Peyer's patch (tissue), 4 donors: ENCODE results near the gene RFESD. TPM values are rescaled to one million over a fixed set of nuclear protein-coding genes. Genes with fewer than 3 reads are reported as not detected.
A peak's percentile ranks its signal among the peaks of the same experiment; 100 is the strongest.

Experiments used
- DNase-seq, 3 donors: peaks; one replicate each; pipeline ENCODE4 v3.0.0-alpha.2; 2017 to 2019
- H3K27ac ChIP-seq, 4 donors: fragments of 200-600 bp; sonication (generic); one replicate each; pipeline ENCODE4 v1.5.1; 2016 to 2019
- H3K27me3 ChIP-seq, 2 donors: fragments of 200-600 bp; sonication (generic); one replicate each; pipeline ENCODE4 v1.5.1; 2019
- H3K36me3 ChIP-seq, 3 donors: fragments of 200-600 bp; sonication (generic); one replicate each; pipeline ENCODE4 v1.5.1; 2016 to 2019
- H3K4me1 ChIP-seq, 4 donors: fragments of 200-600 bp; sonication (generic); one replicate each; pipeline ENCODE4 v1.5.1; 2016 to 2019
- H3K4me3 ChIP-seq, 4 donors: fragments of 200-600 bp; sonication (generic); 1 replicate in 3 of 4; 2 replicates in 1 of 4; pipeline ENCODE4 v1.5.1; 2016 to 2019; ENCODE audit warnings: mild to moderate bottlenecking in 1 of 4
- H3K9me3 ChIP-seq, 4 donors: fragments of 200-600 bp; sonication (generic); one replicate each; pipeline ENCODE4 v1.5.1; 2016 to 2019; ENCODE audit warnings: mild to moderate bottlenecking in 1 of 4
- CTCF ChIP-seq, 6 experiments: fragments of 450-650 bp in 4 of 6; fragments of 200-600 bp in 2 of 6; sonication (generic) in 1 of 6; IDR thresholded peaks; one replicate each; pipeline ENCODE4 v1.5.1; 2017 to 2019; ENCODE audit warnings: antibody characterized with exemption in 6 of 6, mild to moderate bottlenecking in 3 of 6, moderate library complexity in 1 of 6
- POLR2A ChIP-seq, 2 donors: fragments of 450-650 bp; IDR thresholded peaks; one replicate each; pipeline ENCODE4 v1.5.1; 2017; ENCODE audit warnings: antibody characterized with exemption in 2 of 2, mild to moderate bottlenecking in 2 of 2, moderate library complexity in 2 of 2
- total RNA-seq, 4 donors: library from RNA; depleted of rRNA; stranded (reverse); fragments of >200 nt; gene quantifications; one replicate each; pipeline ENCODE4 v1.1.0, GENCODE V29; 2016

The RFESD gene
- total RNA-seq, 4 donors from 2014 or later, result 1.7 TPM; not detected in 3

GRCh38 chr5:95621839-95622629, 24.5 kb upstream of the RFESD start:
- peak overlapping the region in 1 of 4 donors; percentile 68 for H3K4me3 ChIP-seq
- no peak for DNase-seq

GRCh38 chr5:95623706-95624105, 22.9 kb upstream of the RFESD start:
- Histone ChIP-seq H3K4me1 (peaks cover 0 to 27% (median 2%) of the 10 kb centered on the region in 4 donors), H3K9me3 (no peaks in the 10 kb centered on the region), H3K27ac (no peak overlapping the region), H3K4me3 (no peak overlapping the region), H3K27me3 (no peaks in the 10 kb centered on the region), H3K36me3 (no peaks in the 10 kb centered on the region)
- TF ChIP-seq CTCF (IDR thresholded peaks at IDR 0.05) (no peak), POLR2A (IDR thresholded peaks at IDR 0.05) (no peak)
- DNase-seq, result no peak

More at GRCh38 chr5:95621839-95622629, 24.5 kb upstream of the RFESD start:
- Histone ChIP-seq H3K4me1 (peaks cover 0 to 21% (median 2%) of the 10 kb centered on the region in 4 donors), H3K27me3 (no peaks in the 10 kb centered on the region), H3K9me3 (no peaks in the 10 kb centered on the region), H3K36me3 (no peaks in the 10 kb centered on the region), H3K27ac (no peak overlapping the region)
- TF ChIP-seq POLR2A (IDR thresholded peaks at IDR 0.05), result no peak
- TF ChIP-seq CTCF (IDR thresholded peaks at IDR 0.05), result no peak

GRCh38 chr5:95624368-95624767, 22.2 kb upstream of the RFESD start:
- no peak overlapping the region for H3K4me3 ChIP-seq
- H3K9me3 ChIP-seq, result no peaks in the 10 kb centered on the region
- no peak overlapping the region for H3K27ac ChIP-seq
- no peaks in the 10 kb centered on the region for H3K27me3 ChIP-seq
- peaks cover 0 to 30% (median 2%) of the 10 kb centered on the region in 4 donors for H3K4me1 ChIP-seq
- TF ChIP-seq CTCF (IDR thresholded peaks at IDR 0.05), result no peak
- no peak for TF ChIP-seq POLR2A (IDR thresholded peaks at IDR 0.05)
- H3K36me3 ChIP-seq, result no peaks in the 10 kb centered on the region
- no peak for DNase-seq

GRCh38 chr5:95626701-95627100, 19.9 kb upstream of the RFESD start:
- Histone ChIP-seq H3K4me1 (peaks cover 0 to 19% (median 0%) of the 10 kb centered on the region in 4 donors), H3K27me3 (no peaks in the 10 kb centered on the region), H3K4me3 (no peak overlapping the region), H3K36me3 (no peaks in the 10 kb centered on the region), H3K27ac (no peak overlapping the region), H3K9me3 (no peaks in the 10 kb centered on the region)
- DNase-seq, result no peak
- TF ChIP-seq CTCF (IDR thresholded peaks at IDR 0.05) (no peak), POLR2A (IDR thresholded peaks at IDR 0.05) (no peak)

GRCh38 chr5:95627971-95628810, 18.4 kb upstream of the RFESD start:
- Histone ChIP-seq H3K4me1 (peaks cover 0 to 15% (median 0%) of the 10 kb centered on the region in 4 donors), H3K4me3 (no peak overlapping the region), H3K27ac (no peak overlapping the region), H3K27me3 (no peaks in the 10 kb centered on the region), H3K9me3 (no peaks in the 10 kb centered on the region), H3K36me3 (no peaks in the 10 kb centered on the region)
- DNase-seq, result no peak
- TF ChIP-seq CTCF (IDR thresholded peaks at IDR 0.05), result no peak
- TF ChIP-seq POLR2A (IDR thresholded peaks at IDR 0.05), result no peak
